ENCODE data around the gene TTC21B.

The TTC21B gene

GRCh38 chr2:165852394-165852793 is 101.2 kb downstream of the TTC21B start:
- peaks cover 34% of the 10 kb centered on the region for H3K9me3 Mint-ChIP-seq
- H3K27ac Mint-ChIP-seq: no peak overlapping the region
- H3K4me1 Mint-ChIP-seq (ENCODE audit: low read depth): peaks cover 2% of the 10 kb centered on the region
- H3K36me3 Mint-ChIP-seq (ENCODE audit: low read depth): peaks cover 20% of the 10 kb centered on the region
- no peaks in the 10 kb centered on the region for H3K27me3 Mint-ChIP-seq (ENCODE audit: low read depth)
- no peak overlapping the region for H3K4me3 Mint-ChIP-seq

GRCh38 chr2:165847001-165847400 is 106.6 kb downstream of the TTC21B start:
- H3K4me3 Mint-ChIP-seq: no peak overlapping the region
- H3K27me3 Mint-ChIP-seq (ENCODE audit: low read depth): no peaks in the 10 kb centered on the region
- H3K27ac Mint-ChIP-seq: no peak overlapping the region
- peaks cover 12% of the 10 kb centered on the region for H3K9me3 Mint-ChIP-seq
- no peaks in the 10 kb centered on the region for H3K36me3 Mint-ChIP-seq (ENCODE audit: low read depth)
- H3K4me1 Mint-ChIP-seq (ENCODE audit: low read depth): no peaks in the 10 kb centered on the region

GRCh38 chr2:165846056-165846455 is 107.5 kb downstream of the TTC21B start:
- H3K4me1 Mint-ChIP-seq (ENCODE audit: low read depth): no peaks in the 10 kb centered on the region
- no peak overlapping the region for H3K27ac Mint-ChIP-seq
- H3K4me3 Mint-ChIP-seq: no peak overlapping the region

GRCh38 chr2:165844216-165844615 is 109.4 kb downstream of the TTC21B start:
- Mint-ChIP-seq H3K27ac (no peak overlapping the region), H3K9me3 (no peaks in the 10 kb centered on the region), H3K36me3 (ENCODE audit: low read depth) (no peaks in the 10 kb centered on the region), H3K4me3 (no peak overlapping the region), H3K27me3 (ENCODE audit: low read depth) (no peaks in the 10 kb centered on the region), H3K4me1 (ENCODE audit: low read depth) (no peaks in the 10 kb centered on the region)

More at GRCh38 chr2:165846056-165846455, 107.5 kb downstream of the TTC21B start:
- Mint-ChIP-seq H3K9me3 (peaks cover 11% of the 10 kb centered on the region), H3K36me3 (ENCODE audit: low read depth) (no peaks in the 10 kb centered on the region), H3K27me3 (ENCODE audit: low read depth) (no peaks in the 10 kb centered on the region)

- H3K4me3 Mint-ChIP-seq: no peak overlapping the region
- no peaks in the 10 kb centered on the region for H3K4me1 Mint-ChIP-seq (ENCODE audit: low read depth)
- H3K36me3 Mint-ChIP-seq (ENCODE audit: low read depth): no peaks in the 10 kb centered on the region
- no peak overlapping the region for H3K27ac Mint-ChIP-seq
- no peaks in the 10 kb centered on the region for H3K9me3 Mint-ChIP-seq
- H3K27me3 Mint-ChIP-seq (ENCODE audit: low read depth): no peaks in the 10 kb centered on the region
These were observed 110.2 kb downstream of the TTC21B start for GRCh38 chr2:165843351-165843750.

GRCh38 chr2:165840333-165840958 is 113.1 kb downstream of the TTC21B start:
- H3K9me3 Mint-ChIP-seq: no peaks in the 10 kb centered on the region
- H3K27ac Mint-ChIP-seq: no peak overlapping the region
- no peak overlapping the region for H3K4me3 Mint-ChIP-seq
- H3K4me1 Mint-ChIP-seq (ENCODE audit: low read depth): no peaks in the 10 kb centered on the region
- H3K36me3 Mint-ChIP-seq (ENCODE audit: low read depth): no peaks in the 10 kb centered on the region
- no peaks in the 10 kb centered on the region for H3K27me3 Mint-ChIP-seq (ENCODE audit: low read depth)

- no peaks in the 10 kb centered on the region for H3K27me3 Mint-ChIP-seq (ENCODE audit: low read depth)
- no peaks in the 10 kb centered on the region for H3K9me3 Mint-ChIP-seq
- no peak overlapping the region for H3K4me3 Mint-ChIP-seq
- H3K4me1 Mint-ChIP-seq (ENCODE audit: low read depth): no peaks in the 10 kb centered on the region
- no peak overlapping the region for H3K27ac Mint-ChIP-seq
- no peaks in the 10 kb centered on the region for H3K36me3 Mint-ChIP-seq (ENCODE audit: low read depth)
These were observed 114.0 kb downstream of the TTC21B start for GRCh38 chr2:165839610-165840009.

- Mint-ChIP-seq H3K9me3 (no peaks in the 10 kb centered on the region), H3K36me3 (ENCODE audit: low read depth) (no peaks in the 10 kb centered on the region), H3K27me3 (ENCODE audit: low read depth) (no peaks in the 10 kb centered on the region), H3K4me1 (ENCODE audit: low read depth) (no peaks in the 10 kb centered on the region), H3K27ac (no peak overlapping the region), H3K4me3 (no peak overlapping the region)
These were observed 116.5 kb downstream of the TTC21B start for GRCh38 chr2:165837122-165837521.

GRCh38 chr2:165835363-165835762 is 118.2 kb downstream of the TTC21B start:
- Mint-ChIP-seq H3K4me3 (no peak overlapping the region), H3K9me3 (no peaks in the 10 kb centered on the region), H3K36me3 (ENCODE audit: low read depth) (no peaks in the 10 kb centered on the region), H3K27ac (no peak overlapping the region), H3K4me1 (ENCODE audit: low read depth) (no peaks in the 10 kb centered on the region), H3K27me3 (ENCODE audit: low read depth) (no peaks in the 10 kb centered on the region)

GRCh38 chr2:165833156-165833555 is 120.4 kb downstream of the TTC21B start:
- Mint-ChIP-seq H3K27ac (no peak overlapping the region), H3K36me3 (ENCODE audit: low read depth) (no peaks in the 10 kb centered on the region), H3K4me1 (ENCODE audit: low read depth) (no peaks in the 10 kb centered on the region), H3K27me3 (ENCODE audit: low read depth) (no peaks in the 10 kb centered on the region), H3K4me3 (no peak overlapping the region), H3K9me3 (no peaks in the 10 kb centered on the region)

GRCh38 chr2:165827921-165828276 is 125.7 kb downstream of the TTC21B start:
- Mint-ChIP-seq H3K36me3 (ENCODE audit: low read depth) (no peaks in the 10 kb centered on the region), H3K4me3 (no peak overlapping the region), H3K27ac (no peak overlapping the region)

GRCh38 chr2:165827016-165827920 is 126.3 kb downstream of the TTC21B start:
- no peak overlapping the region for H3K4me3 Mint-ChIP-seq
- no peaks in the 10 kb centered on the region for H3K36me3 Mint-ChIP-seq (ENCODE audit: low read depth)

More at GRCh38 chr2:165827921-165828276, 125.7 kb downstream of the TTC21B start:
- Mint-ChIP-seq H3K9me3 (no peaks in the 10 kb centered on the region), H3K27me3 (ENCODE audit: low read depth) (peaks cover 22% of the 10 kb centered on the region), H3K4me1 (ENCODE audit: low read depth) (no peaks in the 10 kb centered on the region)

GRCh38 chr2:165825041-165825440 is 128.5 kb downstream of the TTC21B start:
- Mint-ChIP-seq H3K4me1 (ENCODE audit: low read depth) (no peaks in the 10 kb centered on the region), H3K27ac (no peak overlapping the region), H3K4me3 (no peak overlapping the region), H3K9me3 (no peaks in the 10 kb centered on the region), H3K36me3 (ENCODE audit: low read depth) (no peaks in the 10 kb centered on the region), H3K27me3 (ENCODE audit: low read depth) (peaks cover 31% of the 10 kb centered on the region)

More at GRCh38 chr2:165827016-165827920, 126.3 kb downstream of the TTC21B start:
- H3K9me3 Mint-ChIP-seq: no peaks in the 10 kb centered on the region
- no peak overlapping the region for H3K27ac Mint-ChIP-seq
- H3K4me1 Mint-ChIP-seq (ENCODE audit: low read depth): no peaks in the 10 kb centered on the region
- H3K27me3 Mint-ChIP-seq (ENCODE audit: low read depth): peaks cover 26% of the 10 kb centered on the region

All from T-helper 1 cell treated with Interleukin-12 subunit alpha and Interleukin-12 subunit beta and Interleukin-4 antibody, amounts not matched to agents 30 μg/mL and 1 μg/mL, for 36 hours (primary cell).